ENCODE data around the gene INPP5J.

- TF ChIP-seq ZNF274 (IDR thresholded peaks at IDR 0.05; ENCODE audit: low read depth, low read length) = no peak
- TF ChIP-seq SUZ12 (IDR thresholded peaks at IDR 0.05; ENCODE audit: extremely low read depth, insufficient read depth, insufficient read length) = no peak
- TF ChIP-seq YY1 (IDR thresholded peaks at IDR 0.05; ENCODE audit: insufficient read depth, insufficient read length) = no peak
These were observed 61.2 kb downstream of the INPP5J start for GRCh38 chr22:31184015-31184414.

All from NT2/D1 (cell line).